ENCODE measurements around the gene DUS3L. TPM values are rescaled to one million over a fixed set of nuclear protein-coding genes. Genes with fewer than 3 reads are reported as not detected.

DUS3L gene
- total and polyA plus RNA-seq, 2 of the 8 experiments (the other 6 are each of a cell fraction or from before 2014, with no cell fraction given): 37.6 to 39.1 TPM

DNA sequence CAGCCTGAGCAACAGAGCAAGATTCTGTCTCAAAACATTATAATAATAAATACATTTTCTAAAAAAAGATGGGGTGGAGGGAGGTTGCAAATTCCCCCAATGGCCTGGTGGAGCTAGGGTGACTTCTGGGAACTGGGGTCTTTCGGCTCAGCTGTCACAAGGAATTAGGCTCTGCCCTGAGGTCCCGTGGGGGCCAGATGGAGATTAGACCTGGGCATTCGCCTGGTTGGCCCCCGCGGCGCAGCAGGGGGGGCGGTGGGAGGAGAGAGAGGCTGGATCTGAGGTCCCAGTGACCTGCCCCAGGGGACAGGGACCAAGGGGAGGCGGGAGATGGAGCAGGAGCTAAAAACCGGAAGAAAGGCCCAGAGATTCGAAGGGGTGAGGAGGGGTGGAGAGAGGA is 33.8 kb upstream of the DUS3L start:
- Histone ChIP-seq H4K91ac (replicated peaks; ENCODE audit: insufficient read length, low read length) (no peak overlapping the region), H3K9ac (replicated peaks in 1 of 4; ENCODE audit: extremely low read depth in 1 of 4, low read depth in 3 of 4, low read length in 3 of 4) (no peak overlapping the region), H3K79me2 (ENCODE audit: control insufficient read depth in 1 of 2, insufficient read depth in 2 of 2, low read length in 2 of 2) (no peaks in the 10 kb centered on the region), H3K23me2 (ENCODE audit: low read depth, low read length) (peaks cover 12% of the 10 kb centered on the region; the same call in 1 of the 2 replicates), H2BK12ac (ENCODE audit: low read depth, low read length) (no peak overlapping the region), H3K79me1 (ENCODE audit: low read depth, low read length) (no peaks in the 10 kb centered on the region), H4K20me1 (replicated peaks in 1 of 2; ENCODE audit: control insufficient read depth in 1 of 2, insufficient read depth in 2 of 2, low read length in 2 of 2) (peaks cover 0 to 4% of the 10 kb centered on the region in 2 experiments), H4K5ac (ENCODE audit: insufficient read length, low read depth, low read length) (no peak overlapping the region), H2BK15ac (ENCODE audit: low read length) (no peak overlapping the region), H3K56ac (replicated peaks; ENCODE audit: insufficient read length, low read depth, low read length) (no peak overlapping the region), H4K8ac (ENCODE audit: extremely low read depth, insufficient read depth, low read length) (0 out of 2 replicates have a peak overlapping the region, but pooled peaks have one; percentile 25), H3K14ac (ENCODE audit: insufficient read length) (no peak overlapping the region), H2BK20ac (ENCODE audit: low read length) (no peak overlapping the region), H3K4ac (replicated peaks; ENCODE audit: insufficient read length, low read depth, low read length) (no peak overlapping the region), H3K4me3 (ENCODE audit: extremely low read depth in 1 of 4, insufficient read depth in 2 of 4, low read depth in 3 of 4, low read length in 4 of 4) (no peak overlapping the region), H3K27me3 (replicated peaks in 1 of 4; ENCODE audit: control insufficient read depth in 3 of 4, extremely low read depth in 1 of 4, insufficient read depth in 3 of 4, low read length in 3 of 4) (no peaks in the 10 kb centered on the region; a peak in 1 of 7 replicates), H3K4me2 (ENCODE audit: insufficient read depth in 1 of 2, low read depth in 2 of 2, low read length in 2 of 2) (no peak overlapping the region), H2BK5ac (ENCODE audit: low read depth, low read length) (no peak overlapping the region), H3K4me1 (replicated peaks in 1 of 4; ENCODE audit: control insufficient read depth in 3 of 4, insufficient read depth in 4 of 4, low read length in 3 of 4) (peaks cover 0 to 8% (median 6%) of the 10 kb centered on the region in 4 experiments; a peak in 6 of 7 replicates), H2AFZ (ENCODE audit: low read length) (no peak overlapping the region), H3K23ac (ENCODE audit: insufficient read length) (no peak overlapping the region), H2AK5ac (ENCODE audit: low read depth, low read length) (no peak overlapping the region), H2BK120ac (replicated peaks; ENCODE audit: low read depth, low read length) (no peak overlapping the region), H3K18ac (ENCODE audit: extremely low read depth, low read length) (no peak overlapping the region), H3K9me3 (ENCODE audit: insufficient read depth in 2 of 2, low read depth in 1 of 2, low read length in 1 of 2) (no peaks in the 10 kb centered on the region), H3K27ac (ENCODE audit: low read depth, low read length) (no peak overlapping the region), H3K36me3 (ENCODE audit: control insufficient read depth in 2 of 4, insufficient read depth in 4 of 4, low read length in 3 of 4) (no peaks in the 10 kb centered on the region)
- ChIA-PET CTCF (ENCODE audit: partially characterized antibody) (interaction anchor here (0.5 to 3.7 kb wide), 7 partner anchors 11 to 68 kb away, joined by 3 to 32 read pairs (median 5); partner anchors contain the start of gene NRTN), POLR2A (ENCODE audit: partially characterized antibody) (interaction anchor here (0.6 to 2.1 kb wide), 5 partner anchors 16 to 106 kb away, joined by 3 to 8 read pairs (median 5); partner anchors contain the start of genes FUT3 and NRTN)
- no peak for DNase-seq (ENCODE audit: low read depth in 1 of 2, low spot score in 2 of 2)
- FAIRE-seq: no peak
- 86% methylated on average over 9 of the region's 10 CpGs; no CpG with 5 or more reads in 1 of the 2 experiments for WGBS, 2 experiments (ENCODE audit: extremely low coverage in 1 of 2, insufficient coverage in 1 of 2, insufficient read length in 1 of 2, insufficient replicate concordance in 2 of 2, low coverage in 1 of 2, low lambda C conversion rate in 2 of 2, missing lambda C conversion rate in 1 of 2)
- no peak for TF ChIP-seq MAFK (IDR thresholded peaks at IDR 0.05; ENCODE audit: low read depth, low read length)
- TF ChIP-seq YY1 (IDR thresholded peaks at IDR 0.05; ENCODE audit: low read depth, low read length): no peak
- TF ChIP-seq SUZ12 (IDR thresholded peaks at IDR 0.05; ENCODE audit: low read length): no peak
- TF ChIP-seq CEBPB (IDR thresholded peaks at IDR 0.05; ENCODE audit: low read depth, low read length): no peak
- TF ChIP-seq SP1 (IDR thresholded peaks at IDR 0.05; ENCODE audit: low read depth, low read length): no peak
